GM08714 (cell line): Measurements from ENCODE around the gene CNPY4.

Experiments used
- H3K4me3 ChIP-seq: fragments of 200-500 bp; sonication (Bioruptor generic); 2 replicates; pipeline ENCODE4 v1.5.1; 2014; ENCODE audit warnings: mild to moderate bottlenecking, low read length, inconsistent platforms
- ZNF274 ChIP-seq: IDR thresholded peaks from 2 replicates; pipeline ENCODE4 v1.6.1; 2012; ENCODE audit warnings: mild to moderate bottlenecking, low read depth, low read length

The CNPY4 gene

DNA sequence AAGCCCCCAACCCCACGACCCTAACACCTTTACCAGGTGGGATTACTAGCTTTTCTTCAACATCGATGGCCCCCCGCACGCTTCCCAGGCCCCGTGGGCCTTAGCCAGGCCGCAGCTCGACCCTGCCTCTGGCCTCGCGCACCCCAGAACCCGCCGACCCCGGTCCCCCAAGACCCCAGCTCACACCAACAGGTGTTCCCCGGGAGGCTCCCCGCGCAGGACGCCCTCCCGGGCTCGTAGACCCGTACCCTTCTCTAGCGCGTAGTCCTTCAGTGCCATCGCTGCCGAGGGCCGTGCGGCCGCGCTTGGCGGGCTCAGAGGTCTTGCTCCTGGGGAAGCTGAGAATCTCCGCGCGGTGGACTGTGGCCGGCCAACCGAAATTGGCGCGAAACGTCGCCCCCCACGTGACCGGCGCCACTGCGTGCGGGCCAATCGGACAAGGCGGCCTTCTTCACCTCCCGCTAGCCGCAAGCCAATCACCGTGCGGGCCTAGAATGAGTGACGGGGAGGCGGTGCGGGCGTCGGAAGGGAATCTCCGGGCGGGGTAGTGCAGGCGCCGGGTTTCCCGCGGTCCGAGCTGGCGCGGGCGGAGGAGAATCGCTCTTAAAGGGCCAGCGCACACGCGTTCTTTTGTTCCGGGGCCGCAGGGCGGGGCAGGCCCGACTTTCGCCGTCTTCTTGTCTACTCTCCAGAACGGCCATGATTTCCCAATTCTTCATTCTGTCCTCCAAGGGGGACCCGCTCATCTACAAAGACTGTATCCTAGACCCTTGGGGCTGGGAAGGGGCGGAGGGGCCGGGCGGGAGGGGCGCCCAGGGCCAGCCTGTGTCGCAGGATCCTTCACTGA, 18.2 kb upstream of the CNPY4 start, which contains the start of the genes AP4M1 and MCM7:
Gene AP4M1, plus strand, starts transcription at position 628 of the 847 bp plus-strand sequence. Its CDS starts 72 bp downstream, at position 700.
Gene MCM7, minus strand, starts transcription at position 382 of the 847 bp plus-strand sequence. Its CDS starts 103 bp downstream, at position 279.
- H3K4me3 ChIP-seq: peak within 1 kb of the TSS; percentile 88
- TF ChIP-seq ZNF274: no peak

- TF ChIP-seq ZNF274: no peak
- no peak overlapping the region for H3K4me3 ChIP-seq
Observed at GRCh38 chr7:100102950-100103840, 16.2 kb upstream of the CNPY4 start.

- TF ChIP-seq ZNF274: no peak
- no peak overlapping the region for H3K4me3 ChIP-seq
Observed at GRCh38 chr7:100105534-100105933, 13.9 kb upstream of the CNPY4 start.

GRCh38 chr7:100106633-100107032, 12.8 kb upstream of the CNPY4 start:
- TF ChIP-seq ZNF274: no peak
- H3K4me3 ChIP-seq: no peak overlapping the region

DNA sequence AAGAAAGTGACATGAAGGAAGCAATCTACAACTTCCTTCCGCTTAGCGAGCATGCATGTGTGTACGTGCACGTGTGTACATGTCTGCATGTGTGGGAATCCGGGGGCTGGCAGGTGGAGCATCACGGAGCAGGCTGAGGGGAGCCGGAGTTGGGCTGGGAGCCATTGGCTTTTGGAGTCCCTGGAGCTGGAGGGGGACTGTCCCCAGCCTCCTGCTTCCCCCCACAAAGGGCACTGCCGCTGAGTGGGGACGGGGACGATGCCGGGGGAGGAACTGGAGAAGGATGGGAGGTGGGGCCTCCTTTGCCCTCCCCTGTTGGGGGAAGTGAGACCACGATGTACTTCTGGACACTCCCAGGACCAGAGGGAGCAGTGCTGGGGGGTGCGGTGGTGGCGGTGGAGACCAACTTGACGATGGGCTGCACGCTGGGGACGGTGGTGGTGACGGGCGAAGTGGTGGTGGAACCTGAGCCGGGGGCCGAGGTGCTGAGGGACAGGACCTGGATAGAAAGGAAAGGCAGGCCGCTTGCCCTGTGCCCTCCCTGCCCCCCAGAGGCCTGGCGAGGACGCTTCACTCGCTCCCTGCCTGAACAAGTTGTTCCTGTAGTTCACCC, 12.2 kb upstream of the CNPY4 start:
- TF ChIP-seq ZNF274: no peak
- H3K4me3 ChIP-seq: no peak overlapping the region

GRCh38 chr7:100107890-100108289, 11.5 kb upstream of the CNPY4 start:
- H3K4me3 ChIP-seq: no peak overlapping the region
- no peak for TF ChIP-seq ZNF274

DNA sequence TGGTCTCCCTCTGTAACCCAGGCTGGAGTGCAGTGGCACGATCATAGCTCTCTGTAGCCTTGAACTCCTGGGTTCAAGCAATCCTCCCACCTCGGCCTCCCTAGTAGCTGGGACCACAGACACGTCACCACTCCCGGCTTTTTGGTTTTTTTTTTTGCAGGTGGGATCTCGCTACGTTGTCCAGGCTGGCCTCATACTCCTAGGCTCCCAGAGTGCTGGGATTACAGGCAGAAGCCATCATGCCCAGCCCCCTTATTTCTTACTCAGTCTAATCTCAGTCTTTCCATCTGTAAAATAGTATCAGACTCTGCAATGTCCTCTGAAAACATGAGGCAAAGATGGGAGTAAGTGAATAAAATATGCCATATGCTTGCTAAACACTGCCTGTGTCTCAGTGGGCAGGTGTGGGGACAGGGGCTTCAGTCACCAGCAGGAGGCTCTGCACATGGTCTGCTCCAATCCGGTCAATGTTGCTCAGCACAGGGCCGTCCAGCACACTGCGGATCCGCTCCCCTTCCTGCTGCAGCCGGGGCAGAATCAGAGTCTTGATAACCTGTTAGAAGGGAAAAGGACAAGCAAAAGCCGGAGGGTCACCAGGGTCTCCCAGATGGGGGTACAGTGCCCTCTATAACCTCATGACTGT, 9.8 kb upstream of the CNPY4 start:
- no peak overlapping the region for H3K4me3 ChIP-seq
- TF ChIP-seq ZNF274: no peak

DNA sequence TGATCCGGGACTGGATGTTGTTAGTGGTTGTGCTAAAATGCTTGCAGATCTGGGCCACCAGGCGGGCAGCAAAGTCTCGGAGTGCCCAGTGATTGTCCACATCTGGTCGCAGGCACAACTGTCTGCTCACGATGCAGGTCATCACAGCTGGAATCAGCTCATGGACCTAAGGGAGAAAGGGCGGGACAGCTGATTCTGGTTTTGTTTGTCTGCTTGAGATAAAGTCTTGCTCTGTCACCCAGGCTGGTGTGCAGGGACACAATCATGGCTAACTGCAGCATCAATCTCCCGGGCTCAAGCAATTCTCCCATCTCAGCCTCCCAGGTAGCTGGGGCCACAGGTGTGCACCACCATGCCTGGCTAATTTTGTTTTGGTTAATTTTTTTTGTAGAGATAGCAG, 8.3 kb upstream of the CNPY4 start:
- TF ChIP-seq ZNF274: no peak
- no peak overlapping the region for H3K4me3 ChIP-seq

GRCh38 chr7:100111914-100112313, 7.5 kb upstream of the CNPY4 start:
- no peak for TF ChIP-seq ZNF274
- H3K4me3 ChIP-seq: no peak overlapping the region

DNA sequence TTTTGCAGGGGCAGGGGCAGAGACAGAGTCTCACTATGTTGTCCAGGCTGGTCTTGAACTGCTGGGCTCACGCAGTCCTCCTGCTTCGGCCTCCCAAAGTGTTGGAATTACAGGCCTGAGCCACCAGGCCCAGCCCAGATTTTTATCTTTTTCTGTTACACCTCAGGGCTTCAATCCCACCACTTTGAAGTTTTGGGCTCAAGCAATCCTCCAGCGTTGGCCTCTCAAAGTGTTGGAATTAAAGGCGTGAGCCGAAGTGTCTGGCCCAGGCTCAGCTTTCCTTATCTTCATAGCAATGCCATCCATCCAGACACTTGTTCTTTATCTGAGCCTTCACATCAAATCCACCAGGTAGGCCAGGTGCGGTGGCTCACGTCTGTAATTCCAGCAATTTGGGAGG, 4.4 kb upstream of the CNPY4 start:
- no peak for TF ChIP-seq ZNF274
- H3K4me3 ChIP-seq: no peak overlapping the region

GRCh38 chr7:100118388-100119071, 904 bp upstream of the CNPY4 start:
- H3K4me3 ChIP-seq: peak overlapping the region; percentile 68
- no peak for TF ChIP-seq ZNF274

GRCh38 chr7:100119970-100120732, 717 bp downstream of the CNPY4 start:
- TF ChIP-seq ZNF274: no peak
- peak overlapping the region; percentile 68 for H3K4me3 ChIP-seq

DNA sequence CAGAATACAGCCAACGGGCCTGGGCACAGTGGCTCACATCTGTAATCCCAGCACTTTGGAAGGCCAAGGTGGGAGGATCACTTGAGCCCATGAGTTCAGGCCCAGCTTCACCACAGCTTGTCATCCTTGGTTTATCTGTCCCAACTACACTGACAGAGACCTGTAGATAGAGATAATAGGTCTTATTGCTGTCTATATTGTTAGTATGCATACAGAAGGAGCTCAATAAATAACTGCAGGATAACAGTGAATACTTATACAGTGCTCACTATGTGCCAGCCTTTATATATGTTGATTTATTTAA, 1.3 kb downstream of the CNPY4 start:
- H3K4me3 ChIP-seq: peak overlapping the region; percentile 68; the same call in 1 of the 2 replicates

More for the DNA sequence above, 1.3 kb downstream of the CNPY4 start:
- no peak for TF ChIP-seq ZNF274
